ENCODE results near the gene WDR27.

Gene WDR27

GRCh38 chr6:169556758-169557548 is 144.9 kb downstream of the WDR27 start:
- no peak for TF ChIP-seq CTCF (IDR thresholded peaks at IDR 0.05; ENCODE audit: low read depth, low read length, missing control alignments)
- H3K4me3 ChIP-seq (ENCODE audit: low read depth, low read length) = no peak overlapping the region
- peak; percentile 91 for DNase-seq (ENCODE audit: low read depth)

- H3K4me3 ChIP-seq (ENCODE audit: low read depth, low read length) = no peak overlapping the region
- DNase-seq (ENCODE audit: low read depth) = no peak
- TF ChIP-seq CTCF (IDR thresholded peaks at IDR 0.05; ENCODE audit: low read depth, low read length, missing control alignments) = no peak
These were observed 145.7 kb downstream of the WDR27 start for GRCh38 chr6:169555971-169556617.

- no peak for TF ChIP-seq CTCF (IDR thresholded peaks at IDR 0.05; ENCODE audit: low read depth, low read length, missing control alignments)
- no peak overlapping the region for H3K4me3 ChIP-seq (ENCODE audit: low read depth, low read length)
- DNase-seq (ENCODE audit: low read depth) = no peak
These were observed 155.8 kb downstream of the WDR27 start for GRCh38 chr6:169545982-169546381.

GRCh38 chr6:169543704-169544103 is 158.1 kb downstream of the WDR27 start:
- DNase-seq (ENCODE audit: low read depth) = no peak
- H3K4me3 ChIP-seq (ENCODE audit: low read depth, low read length) = no peak overlapping the region
- no peak for TF ChIP-seq CTCF (IDR thresholded peaks at IDR 0.05; ENCODE audit: low read depth, low read length, missing control alignments)

GRCh38 chr6:169542491-169542890 is 159.3 kb downstream of the WDR27 start:
- DNase-seq (ENCODE audit: low read depth) = no peak
- no peak overlapping the region for H3K4me3 ChIP-seq (ENCODE audit: low read depth, low read length)
- no peak for TF ChIP-seq CTCF (IDR thresholded peaks at IDR 0.05; ENCODE audit: low read depth, low read length, missing control alignments)

GRCh38 chr6:169539176-169539897 is 162.5 kb downstream of the WDR27 start:
- no peak for DNase-seq (ENCODE audit: low read depth)

More at GRCh38 chr6:169539176-169539897, 162.5 kb downstream of the WDR27 start:
- no peak overlapping the region for H3K4me3 ChIP-seq (ENCODE audit: low read depth, low read length)
- no peak for TF ChIP-seq CTCF (IDR thresholded peaks at IDR 0.05; ENCODE audit: low read depth, low read length, missing control alignments)
